ENCODE data around the gene FGF1. TPM values are rescaled to one million over a fixed set of nuclear protein-coding genes. Genes with fewer than 3 reads are reported as not detected.

FGF1 gene
- total and polyA plus RNA-seq, 8 donors = 0.03 to 0.90 (median 0.35) TPM

GRCh38 chr5:142641711-142642110 lies 44.2 kb downstream of the FGF1 start:
- DNase-seq (no peak), FAIRE-seq (no peak), ATAC-seq (no peak)
- H3K27ac ChIP-seq = no peak overlapping the region
- intact Hi-C loops (cut with DNase I) = no loop called here
- TF ChIP-seq CTCF (IDR thresholded peaks at IDR 0.05) = no peak
- no peaks in the 10 kb centered on the region for H3K4me1 ChIP-seq
- no peaks in the 10 kb centered on the region for H3K36me3 ChIP-seq
- no peak overlapping the region for H3K4me3 ChIP-seq
- no peaks in the 10 kb centered on the region for H3K27me3 ChIP-seq
- 63 to 78% methylated on average over 4 of the region's 4 CpGs for WGBS, 2 donors
- H3K9me3 ChIP-seq = no peaks in the 10 kb centered on the region

- ATAC-seq (no peak), DNase-seq (no peak), FAIRE-seq (no peak)
- intact Hi-C loops (cut with DNase I) = no loop called here
- Histone ChIP-seq H3K9me3 (no peaks in the 10 kb centered on the region), H3K27ac (no peak overlapping the region), H3K27me3 (no peaks in the 10 kb centered on the region), H3K36me3 (no peaks in the 10 kb centered on the region), H3K4me1 (no peaks in the 10 kb centered on the region), H3K4me3 (no peak overlapping the region)
- WGBS, 2 donors = 61 to 68% methylated on average over 8 to 9 of the region's 9 CpGs
- no peak for TF ChIP-seq CTCF (IDR thresholded peaks at IDR 0.05)
Observed at GRCh38 chr5:142640316-142641005, 45.4 kb downstream of the FGF1 start.

GRCh38 chr5:142639455-142639854 lies 46.4 kb downstream of the FGF1 start:
- no peak overlapping the region for H3K4me3 ChIP-seq
- H3K27me3 ChIP-seq = no peaks in the 10 kb centered on the region
- no peak for ATAC-seq
- FAIRE-seq = no peak
- no peaks in the 10 kb centered on the region for H3K9me3 ChIP-seq
- no peaks in the 10 kb centered on the region for H3K4me1 ChIP-seq
- DNase-seq = no peak
- no peaks in the 10 kb centered on the region for H3K36me3 ChIP-seq
- whole genome bisulfite sequencing, 2 donors = 70 to 74% methylated on average over 4 of the region's 4 CpGs
- intact Hi-C loops (cut with DNase I) = no loop called here
- H3K27ac ChIP-seq = no peak overlapping the region
- no peak for TF ChIP-seq CTCF (IDR thresholded peaks at IDR 0.05)

GRCh38 chr5:142637871-142638270 lies 48.0 kb downstream of the FGF1 start:
- intact Hi-C loops (cut with DNase I) = no loop called here
- Histone ChIP-seq H3K27me3 (no peaks in the 10 kb centered on the region), H3K9me3 (no peaks in the 10 kb centered on the region), H3K4me1 (no peaks in the 10 kb centered on the region), H3K36me3 (no peaks in the 10 kb centered on the region), H3K4me3 (no peak overlapping the region), H3K27ac (no peak overlapping the region)
- DNase-seq (no peak), ATAC-seq (no peak), FAIRE-seq (no peak)
- TF ChIP-seq CTCF (IDR thresholded peaks at IDR 0.05) = no peak
- 76 to 81% methylated on average over 2 of the region's 2 CpGs for WGBS, 2 donors

- Histone ChIP-seq H3K27ac (no peak overlapping the region), H3K4me3 (no peak overlapping the region)
- intact Hi-C loops (cut with DNase I) = no loop called here
Observed at GRCh38 chr5:142636698-142637324, 49.1 kb downstream of the FGF1 start.

More at GRCh38 chr5:142636698-142637324, 49.1 kb downstream of the FGF1 start:
- WGBS, 2 donors = 83 to 86% methylated on average over 6 of the region's 6 CpGs
- ATAC-seq (no peak), FAIRE-seq (no peak), DNase-seq (no peak)
- Histone ChIP-seq H3K9me3 (no peaks in the 10 kb centered on the region), H3K36me3 (no peaks in the 10 kb centered on the region), H3K27me3 (no peaks in the 10 kb centered on the region), H3K4me1 (no peaks in the 10 kb centered on the region)
- TF ChIP-seq CTCF (IDR thresholded peaks at IDR 0.05) = no peak
